NAMALWA (cell line): ENCODE measurements around the gene TMEM178A.

Experiments used
- DNase-seq: peaks from one replicate; pipeline ENCODE4 v3.0.0-alpha.2; 2015; ENCODE audit warnings: low spot score

TMEM178A gene

DNA sequence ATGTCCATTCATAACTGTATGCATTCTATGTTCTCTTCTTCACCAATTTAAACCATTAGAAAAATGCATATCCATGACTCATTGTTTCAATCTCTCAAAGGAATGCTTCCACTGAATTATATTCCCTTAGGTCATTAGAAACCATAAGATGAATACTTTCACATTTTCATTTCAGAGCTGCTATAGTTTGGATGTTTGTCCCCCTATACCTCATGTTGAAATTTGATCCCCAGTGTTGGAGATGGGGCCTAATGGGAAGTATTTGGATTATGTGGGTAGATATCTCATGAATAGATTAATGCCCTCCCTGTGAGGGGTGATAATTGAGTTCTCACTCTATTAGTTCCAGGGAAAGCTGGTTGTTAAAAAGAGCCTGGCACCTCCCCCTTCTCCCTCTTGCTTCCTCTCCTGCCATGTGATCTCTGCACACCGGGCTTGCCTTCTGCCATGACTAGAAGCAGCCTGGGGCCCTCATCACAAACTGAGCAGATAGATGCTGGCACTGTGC, 77.6 kb downstream of the TMEM178A start:
- DNase-seq = no peak

DNA sequence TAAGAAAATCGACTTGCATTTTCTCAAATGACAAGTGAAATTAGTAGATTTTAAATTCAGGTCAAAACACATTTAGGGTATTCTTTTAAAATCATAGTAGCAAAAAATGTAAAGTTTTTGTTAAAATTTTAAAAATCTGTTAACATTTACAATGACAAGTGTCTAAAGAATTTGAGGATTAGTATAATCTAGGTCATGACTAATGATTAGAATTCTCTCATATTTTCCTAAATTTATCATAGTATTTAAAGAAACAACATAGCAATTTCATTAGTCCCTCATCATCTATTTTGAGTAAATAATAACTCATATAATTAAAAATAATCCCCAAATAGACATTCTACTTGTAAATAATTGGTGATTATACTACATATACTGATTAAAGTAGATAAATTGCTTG, 89.7 kb downstream of the TMEM178A start:
- no peak for DNase-seq

DNA sequence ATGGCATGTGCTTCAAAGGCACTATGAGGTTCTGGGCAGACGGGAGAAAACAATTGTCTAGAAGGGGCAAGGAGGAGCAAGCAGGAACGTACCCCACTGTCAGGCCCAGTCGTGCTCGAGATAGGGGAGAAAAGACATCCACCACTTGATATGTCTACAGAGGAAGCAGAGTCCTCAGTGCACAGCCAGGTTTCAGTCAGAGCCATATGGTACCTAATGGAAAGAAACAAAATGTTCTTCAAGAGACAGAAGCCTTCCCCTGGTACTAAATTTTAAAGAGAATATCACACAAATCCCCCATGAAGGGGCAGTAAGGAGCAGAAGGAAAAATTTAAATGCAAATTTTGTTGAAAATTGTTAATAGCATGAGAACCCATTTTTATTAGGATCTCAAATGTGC, 91.4 kb downstream of the TMEM178A start:
- DNase-seq = no peak

DNA sequence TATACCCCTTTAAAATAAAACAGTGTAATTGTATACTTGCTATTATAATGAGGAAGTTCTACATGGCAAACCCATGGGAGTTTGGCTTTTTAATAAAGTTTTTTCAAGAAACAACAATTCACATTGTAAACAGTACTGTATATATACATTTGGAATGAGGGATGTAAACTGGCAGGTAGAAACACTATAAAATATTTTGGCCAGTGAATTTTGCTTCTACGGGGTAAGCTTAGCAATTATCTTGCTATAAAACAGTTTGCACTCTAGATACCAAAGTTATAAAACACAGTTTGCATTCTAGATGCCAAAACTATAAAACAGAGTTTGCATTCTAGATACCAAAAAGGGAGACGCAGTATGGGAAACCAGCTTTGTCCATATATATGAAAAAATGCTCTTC, 96.7 kb downstream of the TMEM178A start:
- no peak for DNase-seq
